AG10803 (cell line): ENCODE results near the gene IPPK.

Experiments used
- DNase-seq: peaks from one replicate; pipeline ENCODE4 v3.0.0; 2010; ENCODE audit warnings: low read depth
- H3K4me3 ChIP-seq: 2 replicates; pipeline ENCODE4 v1.5.1; 2011; ENCODE audit warnings: mild to moderate bottlenecking, low read length, control low read depth
- TF ChIP-seq, protein P1 (sequence below): conservative IDR thresholded peaks from 2 replicates; pipeline ENCODE4 v1.5.1; 2011; ENCODE audit warnings: mild to moderate bottlenecking, low read length, control low read depth, inconsistent platforms

The IPPK gene

DNA sequence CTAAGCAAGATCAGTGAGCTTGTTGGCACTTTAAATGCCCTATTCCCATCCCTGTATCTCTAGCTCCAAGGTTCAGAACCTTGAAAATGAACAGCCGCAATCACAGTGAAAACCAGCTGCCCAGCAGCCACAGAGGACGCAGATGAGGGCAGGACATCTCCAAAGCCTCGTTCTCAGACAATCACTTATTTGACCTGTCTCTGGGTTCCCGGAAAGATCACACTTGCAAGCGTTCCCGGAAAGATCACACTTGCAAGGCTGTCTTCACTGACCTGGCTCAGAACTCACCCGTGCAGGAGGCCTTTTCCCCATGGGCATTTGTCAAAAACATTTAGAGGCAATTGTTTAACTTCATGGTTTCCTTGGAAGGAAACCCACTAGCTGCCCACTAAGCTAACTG is 25.7 kb downstream of the IPPK start:
- no peak overlapping the region for H3K4me3 ChIP-seq
- TF ChIP-seq, protein P1, sequence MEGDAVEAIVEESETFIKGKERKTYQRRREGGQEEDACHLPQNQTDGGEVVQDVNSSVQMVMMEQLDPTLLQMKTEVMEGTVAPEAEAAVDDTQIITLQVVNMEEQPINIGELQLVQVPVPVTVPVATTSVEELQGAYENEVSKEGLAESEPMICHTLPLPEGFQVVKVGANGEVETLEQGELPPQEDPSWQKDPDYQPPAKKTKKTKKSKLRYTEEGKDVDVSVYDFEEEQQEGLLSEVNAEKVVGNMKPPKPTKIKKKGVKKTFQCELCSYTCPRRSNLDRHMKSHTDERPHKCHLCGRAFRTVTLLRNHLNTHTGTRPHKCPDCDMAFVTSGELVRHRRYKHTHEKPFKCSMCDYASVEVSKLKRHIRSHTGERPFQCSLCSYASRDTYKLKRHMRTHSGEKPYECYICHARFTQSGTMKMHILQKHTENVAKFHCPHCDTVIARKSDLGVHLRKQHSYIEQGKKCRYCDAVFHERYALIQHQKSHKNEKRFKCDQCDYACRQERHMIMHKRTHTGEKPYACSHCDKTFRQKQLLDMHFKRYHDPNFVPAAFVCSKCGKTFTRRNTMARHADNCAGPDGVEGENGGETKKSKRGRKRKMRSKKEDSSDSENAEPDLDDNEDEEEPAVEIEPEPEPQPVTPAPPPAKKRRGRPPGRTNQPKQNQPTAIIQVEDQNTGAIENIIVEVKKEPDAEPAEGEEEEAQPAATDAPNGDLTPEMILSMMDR, result no peak
- DNase-seq, result no peak

DNA sequence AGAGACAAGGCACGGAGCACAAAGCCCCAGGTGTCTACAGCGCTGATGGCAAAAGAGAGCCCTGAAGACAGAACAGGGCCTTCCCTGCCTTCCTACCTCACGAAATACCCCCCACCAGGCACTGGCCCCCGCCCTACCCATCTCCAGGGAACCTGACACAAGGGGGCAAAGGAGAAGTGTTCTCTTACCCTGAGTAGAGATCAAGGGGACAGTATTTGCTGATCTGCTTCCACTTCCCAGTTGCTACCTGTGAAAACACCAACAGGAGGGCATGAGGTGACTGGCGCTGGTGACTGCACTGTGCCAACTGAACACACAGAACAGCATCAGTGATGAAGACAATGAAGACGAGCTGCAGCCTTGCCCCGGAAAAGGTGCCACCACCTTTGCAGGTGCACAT is 27.4 kb downstream of the IPPK start:
- DNase-seq, result no peak
- TF ChIP-seq, protein P1, result no peak
- H3K4me3 ChIP-seq, result no peak overlapping the region

DNA sequence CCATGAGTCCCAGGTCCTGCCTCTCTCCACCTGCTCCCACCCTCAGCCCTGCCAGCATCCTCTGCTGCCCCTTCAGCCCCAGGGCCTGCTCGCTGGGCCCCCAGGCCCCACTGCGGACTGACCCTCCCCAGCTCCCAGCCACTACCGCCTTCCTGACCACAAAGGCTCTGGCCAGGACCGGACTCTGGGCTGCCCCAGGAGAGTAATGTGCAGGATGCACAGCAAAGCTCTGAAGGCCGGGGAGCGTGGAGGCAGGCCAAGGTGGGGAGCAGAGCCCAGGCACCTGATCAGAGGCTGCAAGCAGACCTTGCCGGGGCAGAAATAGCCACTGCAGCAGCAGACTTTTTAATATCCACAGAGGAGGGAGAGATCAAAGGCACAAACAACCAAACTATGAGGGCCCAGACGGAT is 27.9 kb downstream of the IPPK start:
- no peak for DNase-seq
- H3K4me3 ChIP-seq, result no peak overlapping the region
- TF ChIP-seq, protein P1, result no peak

DNA sequence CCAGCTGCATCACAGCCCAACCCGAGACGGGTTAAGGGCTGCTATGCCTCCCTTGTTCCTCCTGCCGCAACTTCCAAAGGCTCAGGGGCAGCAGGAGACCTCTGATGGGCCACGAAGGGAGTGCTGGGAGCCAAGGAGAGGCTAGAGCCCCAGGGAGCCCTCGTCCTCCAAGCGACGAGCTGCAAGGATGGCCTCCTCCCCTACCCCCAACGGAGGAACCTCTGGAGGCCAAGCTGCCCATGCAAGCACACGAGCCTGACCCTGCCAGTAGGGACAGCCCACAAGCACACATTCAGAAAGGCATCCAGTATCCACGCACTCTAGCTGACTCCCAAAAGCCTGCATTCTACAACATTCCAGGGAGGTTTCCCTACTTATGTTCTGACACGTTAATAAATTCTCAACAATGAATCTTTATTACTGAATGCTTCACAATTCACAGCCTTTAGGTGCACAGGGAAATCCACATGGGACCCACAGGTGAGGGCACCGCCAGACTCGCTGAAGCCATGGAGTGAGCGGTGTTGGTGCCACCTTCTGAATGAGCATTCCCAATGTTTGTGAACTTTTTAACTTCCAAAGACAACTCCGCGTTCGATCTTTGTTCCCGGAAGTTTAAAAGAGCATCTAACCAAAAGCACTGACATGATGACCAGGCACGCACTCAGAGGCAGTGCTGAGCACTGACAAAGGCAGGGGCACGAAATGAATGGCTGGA is 28.7 kb downstream of the IPPK start:
- DNase-seq, result no peak
- TF ChIP-seq, protein P1, result no peak
- no peak overlapping the region for H3K4me3 ChIP-seq

DNA sequence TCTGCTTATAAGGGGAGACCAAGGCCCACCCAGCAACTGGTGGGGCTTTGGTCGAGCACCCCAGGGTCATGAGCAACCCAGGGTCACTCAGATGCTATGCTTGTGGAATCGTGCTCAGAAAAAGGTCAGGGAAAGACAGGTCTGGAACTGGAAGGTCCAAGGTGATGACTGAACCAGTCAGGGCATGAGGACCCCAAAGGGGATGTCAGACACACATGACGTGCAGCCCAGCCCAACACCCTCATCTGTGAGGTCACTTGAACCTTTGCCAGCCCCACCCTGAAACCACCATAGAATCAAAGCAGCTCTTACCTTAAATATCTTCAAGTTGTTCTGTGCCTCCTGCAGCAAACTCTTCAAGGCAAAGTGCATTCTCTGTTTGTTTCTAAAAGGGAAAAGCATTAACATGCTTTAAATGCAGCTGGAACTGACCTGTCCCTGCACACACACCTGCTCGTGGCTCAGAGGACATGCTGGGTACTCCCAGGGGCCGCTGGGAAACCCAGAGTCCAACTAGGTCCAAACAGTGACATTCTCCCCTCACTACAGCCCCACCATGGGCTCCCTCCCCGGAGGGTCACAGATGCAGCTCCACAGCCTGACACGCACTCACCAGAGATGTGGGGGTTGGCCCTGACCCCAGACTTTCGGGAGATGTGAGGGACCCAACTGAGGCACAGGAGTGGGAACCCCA is 29.4 kb downstream of the IPPK start:
- DNase-seq, result no peak
- no peak overlapping the region for H3K4me3 ChIP-seq
- TF ChIP-seq, protein P1, result no peak

DNA sequence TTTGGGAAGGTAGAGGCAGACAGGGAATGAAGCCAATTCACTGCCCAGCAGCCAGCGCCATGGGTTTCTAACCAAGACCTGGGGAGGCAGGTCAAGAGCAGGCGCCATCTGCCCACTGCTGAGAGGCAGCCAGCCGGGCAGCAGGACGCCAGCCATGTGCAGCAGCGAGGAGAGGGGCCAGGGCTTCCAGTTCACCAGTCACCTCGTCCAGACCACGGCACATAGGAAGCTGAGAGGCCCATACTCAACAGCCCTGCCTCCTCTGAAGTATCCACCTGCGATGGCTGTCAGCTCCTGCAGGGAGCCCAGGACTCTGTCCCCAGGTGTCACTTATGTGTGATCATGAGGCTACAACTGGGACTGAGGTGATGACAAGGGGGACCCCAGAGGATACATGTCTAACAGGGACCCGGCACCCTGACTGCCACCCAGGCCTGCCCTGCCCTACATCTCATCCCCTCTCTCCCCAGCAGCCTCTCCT is 30.1 kb downstream of the IPPK start:
- TF ChIP-seq, protein P1, result no peak
- DNase-seq, result no peak
- no peak overlapping the region for H3K4me3 ChIP-seq

DNA sequence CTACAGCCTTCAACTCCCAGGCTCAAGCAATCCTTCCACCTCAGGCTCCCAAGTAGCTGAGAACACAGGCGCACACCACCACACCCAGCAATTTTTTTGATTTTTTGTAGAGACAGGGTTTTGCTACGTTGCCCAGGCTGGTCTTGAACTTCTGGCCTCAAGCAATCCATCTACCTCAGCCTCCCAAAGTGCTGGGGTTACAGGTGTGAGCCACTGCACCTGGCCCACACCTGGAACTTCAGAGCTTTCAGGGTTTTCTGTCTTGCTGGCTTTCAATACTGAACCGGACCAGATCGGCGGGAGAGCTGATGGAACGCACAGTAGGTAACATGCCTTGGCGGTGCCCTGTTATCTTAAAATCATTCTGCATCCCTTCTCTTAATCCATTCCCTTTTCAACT is 30.8 kb downstream of the IPPK start:
- no peak for DNase-seq
- TF ChIP-seq, protein P1, result no peak
- no peak overlapping the region for H3K4me3 ChIP-seq
